PC-3 (cell line): Measurements from ENCODE around the gene TAGLN3. TPM values are rescaled to one million over a fixed set of nuclear protein-coding genes. Genes with fewer than 3 reads are reported as not detected.

Experiments used
- ATAC-seq: fragments of 200-7000 bp; cut with Tn5 transposase; 2 replicates; pipeline ENCODE4 v1.9.1; 2020; ENCODE audit warnings: mild to moderate bottlenecking, moderate library complexity
- BruUV-seq: library from RNA; stranded (reverse); fragments of 400-500 nt; replicated peaks from 2 replicates; lab custom pipeline; 2021; lab: Mats Ljungman, UMichigan
- CTCF ChIA-PET: fragments of 300-600 bp; sonication (Branson Sonifier 250); formaldehyde crosslinking; loops from one replicate; lab custom pipeline; 2022; ENCODE audit warnings: antibody characterized with exemption; lab: Charles Lee
- POLR2A ChIA-PET: fragments of 300-600 bp; sonication (Branson Sonifier 250); formaldehyde crosslinking; loops from one replicate; lab custom pipeline; 2022; ENCODE audit warnings: antibody characterized with exemption; ENCODE audit not compliant: unreplicated experiment; lab: Charles Lee
- DNase-seq: peaks from one replicate; pipeline ENCODE4 v3.0.0-alpha.2; 2015
- H2AFZ ChIP-seq: fragments of 300-600 bp; sonication (generic); 2 replicates; pipeline ENCODE4 v1.6.0; 2016; ENCODE audit warnings: antibody characterized with exemption, low read length
- H3F3A ChIP-seq: fragments of 300-600 bp; sonication (generic); one replicate; pipeline ENCODE4 v1.6.0; 2017; ENCODE audit warnings: antibody characterized with exemption, low read length, control low read depth, mild to moderate bottlenecking; ENCODE audit not compliant: unreplicated experiment
- H3K27ac ChIP-seq: fragments of 300-600 bp; sonication (generic); 2 replicates; pipeline ENCODE4 v1.5.1; 2016; ENCODE audit warnings: mild to moderate bottlenecking, low read length
- H3K27me3 ChIP-seq: fragments of 300-600 bp; sonication (generic); 2 replicates; pipeline ENCODE4 v1.6.1; 2016; ENCODE audit warnings: low read length, mixed read lengths
- H3K36me3 ChIP-seq: fragments of 300-600 bp; sonication (generic); 2 replicates; pipeline ENCODE4 v1.6.1; 2016; ENCODE audit warnings: low read depth, mixed run types, low read length, mixed read lengths
- H3K4me1 ChIP-seq: fragments of 300-600 bp; sonication (generic); 2 replicates; pipeline ENCODE4 v1.5.1; 2016; ENCODE audit warnings: low read length; ENCODE audit not compliant: insufficient read depth
- H3K4me2 ChIP-seq: fragments of 300-600 bp; sonication (generic); 2 replicates; pipeline ENCODE4 v1.6.0; 2016; ENCODE audit warnings: low read length
- H3K4me3 ChIP-seq: fragments of 300-600 bp; sonication (generic); 2 replicates; pipeline ENCODE4 v1.5.1; 2016; ENCODE audit warnings: mild to moderate bottlenecking, low read length, mixed read lengths
- H3K79me2 ChIP-seq: fragments of 300-600 bp; sonication (generic); 2 replicates; pipeline ENCODE4 v1.6.1; 2017; ENCODE audit warnings: low read length, mixed read lengths
- H3K9ac ChIP-seq: fragments of 300-600 bp; sonication (generic); 2 replicates; pipeline ENCODE4 v1.6.0; 2016; ENCODE audit warnings: mild to moderate bottlenecking, low read length
- H3K9me2 ChIP-seq: fragments of 300-600 bp; sonication (generic); replicated peaks from 2 replicates; pipeline ENCODE4 v1.6.1; 2016; ENCODE audit warnings: mixed run types, low read length, mixed read lengths
- H3K9me3 ChIP-seq: fragments of 300-600 bp; sonication (generic); 2 replicates; pipeline ENCODE4 v1.6.1; 2016; ENCODE audit warnings: low read length, mixed read lengths
- H4K20me1 ChIP-seq: fragments of 300-600 bp; sonication (generic); 2 replicates; pipeline ENCODE4 v1.6.1; 2016; ENCODE audit warnings: low read length, mixed read lengths
- CTCF ChIP-seq: fragments of 300-600 bp; sonication (generic); conservative IDR thresholded peaks from 2 replicates; pipeline ENCODE4 v1.5.1; 2017; ENCODE audit warnings: antibody characterized with exemption, low read depth, mild to moderate bottlenecking, low read length
- EZH2 ChIP-seq: fragments of 300-600 bp; sonication (generic); IDR thresholded peaks from one replicate; pipeline ENCODE4 v1.6.1; 2017; ENCODE audit warnings: antibody characterized with exemption, mild to moderate bottlenecking, low read length; ENCODE audit not compliant: unreplicated experiment
- EZH2phosphoT487 ChIP-seq: fragments of 300-600 bp; sonication (generic); IDR thresholded peaks from 2 replicates; pipeline ENCODE4 v1.6.1; 2018; ENCODE audit warnings: mild to moderate bottlenecking, antibody characterized with exemption, low read length, borderline replicate concordance
- intact Hi-C: fragments of 100-400 bp; cut with micrococcal nuclease; formaldehyde crosslinking; loops from 2 replicates; pipeline ENCODE4 v1.9.0; 2023
- total RNA-seq: library from RNA; depleted of rRNA; stranded (reverse); fragments of >200 nt; gene quantifications from 2 replicates; pipeline ENCODE4 v1.2.3, GENCODE V29; 2014

The TAGLN3 gene
- total RNA-seq, 1 experiment from 2014 or later: 4.3 TPM

- H3K4me3 ChIP-seq: peak overlapping the region; percentile 80
- ATAC-seq (no peak), DNase-seq (no peak)
- no peak overlapping the region; the same call in 1 of the 2 replicates for H3K9ac ChIP-seq
- no peak overlapping the region for H3K27ac ChIP-seq
- H3K9me3 ChIP-seq: no peaks in the 10 kb centered on the region
- peaks cover 13% of the 10 kb centered on the region for H3K36me3 ChIP-seq
- H3K9me2 ChIP-seq: no peaks in the 10 kb centered on the region
- peak overlapping the region; percentile 83 for H3K4me2 ChIP-seq
- H2AFZ ChIP-seq: no peak overlapping the region
- ChIA-PET POLR2A (no interaction called here), CTCF (interaction anchor here (1.0 kb wide), 1 partner anchor 33 kb away, joined by 4 read pairs; no protein-coding TSS in a partner anchor)
- TF ChIP-seq CTCF: no peak
- no peak for TF ChIP-seq EZH2
- TF ChIP-seq EZH2phosphoT487: no peak
- no peaks in the 10 kb centered on the region for H4K20me1 ChIP-seq
- H3K79me2 ChIP-seq: peaks cover 53% of the 10 kb centered on the region
- BruUV-seq: no TSS peak
- no peaks in the 10 kb centered on the region for H3K27me3 ChIP-seq
- intact Hi-C loops: no loop called here
- H3F3A ChIP-seq: peaks cover 6% of the 10 kb centered on the region
- H3K4me1 ChIP-seq: peaks cover 28% of the 10 kb centered on the region
Measured at GRCh38 chr3:111980716-111981456, 17.8 kb upstream of the TAGLN3 start.

GRCh38 chr3:111981457-111981763 lies 17.3 kb upstream of the TAGLN3 start:
- TF ChIP-seq CTCF (no peak), EZH2phosphoT487 (no peak), EZH2 (no peak)
- Histone ChIP-seq H3K4me2 (peak overlapping the region; percentile 83), H3K4me3 (peak overlapping the region; percentile 80), H3K4me1 (peaks cover 28% of the 10 kb centered on the region), H3K9me3 (no peaks in the 10 kb centered on the region), H2AFZ (no peak overlapping the region), H4K20me1 (no peaks in the 10 kb centered on the region), H3F3A (peaks cover 6% of the 10 kb centered on the region), H3K27ac (no peak overlapping the region), H3K27me3 (no peaks in the 10 kb centered on the region), H3K79me2 (peaks cover 53% of the 10 kb centered on the region), H3K9me2 (no peaks in the 10 kb centered on the region), H3K36me3 (peaks cover 13% of the 10 kb centered on the region), H3K9ac (no peak overlapping the region; the same call in 1 of the 2 replicates)
- ChIA-PET POLR2A (no interaction called here), CTCF (interaction anchor here (1.0 kb wide), 1 partner anchor 32 kb away, joined by 4 read pairs; no protein-coding TSS in a partner anchor)
- DNase-seq (no peak), ATAC-seq (no peak)
- intact Hi-C loops: no loop called here
- no TSS peak for BruUV-seq

GRCh38 chr3:111984636-111985298 lies 14.0 kb upstream of the TAGLN3 start:
- Histone ChIP-seq H3K79me2 (peaks cover 44% of the 10 kb centered on the region), H3K4me3 (no peak overlapping the region), H3K4me1 (peaks cover 22% of the 10 kb centered on the region), H3K9me3 (no peaks in the 10 kb centered on the region), H3F3A (no peaks in the 10 kb centered on the region), H3K36me3 (peaks cover 27% of the 10 kb centered on the region), H3K27ac (no peak overlapping the region), H3K9me2 (no peaks in the 10 kb centered on the region), H4K20me1 (no peaks in the 10 kb centered on the region), H3K9ac (no peak overlapping the region), H3K4me2 (no peak overlapping the region), H3K27me3 (no peaks in the 10 kb centered on the region), H2AFZ (no peak overlapping the region)
- BruUV-seq: no TSS peak
- DNase-seq (no peak), ATAC-seq (peak; percentile 36)
- intact Hi-C loops: loop anchor here (5.0 kb wide), 1 partner anchor 103 kb away; the partner anchor contains the start of gene C3orf52
- ChIA-PET CTCF (no interaction called here), POLR2A (no interaction called here)
- TF ChIP-seq EZH2phosphoT487 (no peak), CTCF (no peak), EZH2 (no peak)
